PC-3 (cell line): ENCODE data around the gene AMPD2.

ENCODE experiments used
- EZH2 ChIP-seq: fragments of 300-600 bp; sonication (generic); IDR thresholded peaks from one replicate; pipeline ENCODE4 v1.6.1; 2017; ENCODE audit warnings: antibody characterized with exemption, mild to moderate bottlenecking, low read length; ENCODE audit not compliant: unreplicated experiment
- TF ChIP-seq, protein P1 (sequence below): fragments of 300-600 bp; sonication (generic); conservative IDR thresholded peaks from 2 replicates; pipeline ENCODE4 v1.5.1; 2017; ENCODE audit warnings: antibody characterized with exemption, low read depth, mild to moderate bottlenecking, low read length

DNA sequence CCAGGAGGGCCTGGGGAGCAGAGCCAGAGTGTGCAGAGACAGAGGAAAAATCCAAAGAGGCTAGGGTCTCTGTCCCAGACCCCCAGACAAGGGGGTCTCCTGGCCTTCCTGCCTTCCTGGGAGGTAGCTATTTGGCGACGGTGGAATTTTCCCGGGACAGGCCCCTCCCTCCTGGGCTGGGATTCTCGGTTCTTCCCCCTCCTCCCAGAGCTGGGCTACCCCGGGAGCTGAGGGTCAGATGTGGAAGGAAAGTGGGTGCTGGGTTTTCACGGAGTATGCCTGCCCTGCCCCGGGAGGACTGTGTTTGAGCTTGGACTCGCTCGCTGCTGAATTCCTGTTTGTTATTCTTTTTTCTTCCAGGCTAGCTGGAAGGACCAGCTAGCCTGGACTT is 759 bp downstream of the AMPD2 start:
- TF ChIP-seq, protein P1, sequence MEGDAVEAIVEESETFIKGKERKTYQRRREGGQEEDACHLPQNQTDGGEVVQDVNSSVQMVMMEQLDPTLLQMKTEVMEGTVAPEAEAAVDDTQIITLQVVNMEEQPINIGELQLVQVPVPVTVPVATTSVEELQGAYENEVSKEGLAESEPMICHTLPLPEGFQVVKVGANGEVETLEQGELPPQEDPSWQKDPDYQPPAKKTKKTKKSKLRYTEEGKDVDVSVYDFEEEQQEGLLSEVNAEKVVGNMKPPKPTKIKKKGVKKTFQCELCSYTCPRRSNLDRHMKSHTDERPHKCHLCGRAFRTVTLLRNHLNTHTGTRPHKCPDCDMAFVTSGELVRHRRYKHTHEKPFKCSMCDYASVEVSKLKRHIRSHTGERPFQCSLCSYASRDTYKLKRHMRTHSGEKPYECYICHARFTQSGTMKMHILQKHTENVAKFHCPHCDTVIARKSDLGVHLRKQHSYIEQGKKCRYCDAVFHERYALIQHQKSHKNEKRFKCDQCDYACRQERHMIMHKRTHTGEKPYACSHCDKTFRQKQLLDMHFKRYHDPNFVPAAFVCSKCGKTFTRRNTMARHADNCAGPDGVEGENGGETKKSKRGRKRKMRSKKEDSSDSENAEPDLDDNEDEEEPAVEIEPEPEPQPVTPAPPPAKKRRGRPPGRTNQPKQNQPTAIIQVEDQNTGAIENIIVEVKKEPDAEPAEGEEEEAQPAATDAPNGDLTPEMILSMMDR = no peak
- no peak for TF ChIP-seq EZH2
